HepG2 (cell line): ENCODE results near the gene PRKCZ. TPM values are rescaled to one million over a fixed set of nuclear protein-coding genes. Genes with fewer than 3 reads are reported as not detected.
A peak's percentile ranks its signal among the peaks of the same experiment; 100 is the strongest.

Experiments
- ATAC-seq: fragments of 200-7000 bp; cut with Tn5 transposase; 3 replicates; pipeline ENCODE4 v1.9.1; 2020; ENCODE audit warnings: mild to moderate bottlenecking, moderate library complexity
- BruUV-seq: library from RNA; stranded (reverse); fragments of 400-500 nt; replicated peaks from 2 replicates; lab custom pipeline; 2021; lab: Mats Ljungman, UMichigan
- CTCF ChIA-PET: fragments of 300-600 bp; formaldehyde crosslinking; extraction: SDS; loops from one replicate; lab custom pipeline; 2021; ENCODE audit warnings: low total read pairs, inconsistent platforms, low intra/inter-chr PET ratio; lab: Yijun Ruan, JAX
- POLR2A ChIA-PET: fragments of 350-600 bp; sonication (Branson Sonifier 250); formaldehyde crosslinking; loops from one replicate; lab custom pipeline; 2020; ENCODE audit warnings: antibody characterized with exemption, inconsistent platforms; lab: Yijun Ruan, JAX
- DNase-seq: peaks from one replicate; pipeline ENCODE4 v3.0.0-alpha.2; 2015; ENCODE audit warnings: low spot score
- FAIRE-seq: peaks from 3 replicates; lab custom pipeline; 2011; peaks lifted over from hg19 to GRCh38; lab: Jason Lieb, UNC
- H2AFZ ChIP-seq: one replicate; pipeline ENCODE4 v1.6.1; 2011; ENCODE audit warnings: low read length, inconsistent platforms
- H3K27ac ChIP-seq: fragments of 300-600 bp; 3 replicates; pipeline ENCODE4 v1.8.0; 2011; ENCODE audit warnings: mixed run types, mild to moderate bottlenecking, mixed read lengths, low read length, inconsistent platforms; ENCODE audit not compliant: insufficient read depth; ENCODE audit errors: extremely low read length
- H3K27me3 ChIP-seq, 2 experiments: fragments of 200-600 bp in 1 of 2; 2 replicates in 1 of 2; 3 replicates in 1 of 2; pipeline versions ENCODE4 v1.6.0 to v1.8.0; 2011; ENCODE audit warnings: low read length in 2 of 2, mild to moderate bottlenecking in 2 of 2, moderate library complexity in 2 of 2, inconsistent platforms in 1 of 2; ENCODE audit not compliant: insufficient read depth in 2 of 2, control insufficient read depth in 1 of 2
- H3K36me3 ChIP-seq, 2 experiments: fragments of 200-600 bp in 1 of 2; replicated peaks in 1 of 2; 2 replicates in 1 of 2; 3 replicates in 1 of 2; pipeline versions ENCODE4 v1.5.1 to v1.8.0; 2011; ENCODE audit warnings: low read length in 2 of 2, inconsistent platforms in 1 of 2; ENCODE audit not compliant: insufficient read depth in 2 of 2, control insufficient read depth in 1 of 2
- H3K4me1 ChIP-seq: 2 replicates; pipeline ENCODE4 v1.5.1; 2012; ENCODE audit warnings: low read length, inconsistent platforms; ENCODE audit not compliant: insufficient read depth
- H3K4me2 ChIP-seq: 2 replicates; pipeline ENCODE4 v1.6.0; 2011; ENCODE audit warnings: low read depth, low read length, inconsistent platforms
- H3K4me3 ChIP-seq, 3 experiments: fragments of 200-600 bp in 1 of 3; sonication (generic), shearing (Covaris generic) in 1 of 3; replicated peaks in 1 of 3; 2 replicates each; pipeline ENCODE4 v1.5.1; 2011 to 2016; ENCODE audit warnings: low read length in 3 of 3, inconsistent platforms in 2 of 3, low read depth in 2 of 3, mild to moderate bottlenecking in 2 of 3, control low read depth in 1 of 3, mixed read lengths in 1 of 3; ENCODE audit not compliant: insufficient read depth in 1 of 3
- H3K79me2 ChIP-seq: one replicate; pipeline ENCODE4 v1.6.1; 2011; ENCODE audit warnings: low read length, inconsistent platforms; ENCODE audit not compliant: insufficient read depth
- H3K9ac ChIP-seq: 2 replicates; pipeline ENCODE4 v1.6.0; 2011; ENCODE audit warnings: mild to moderate bottlenecking, low read depth, low read length, inconsistent platforms; ENCODE audit not compliant: insufficient read depth
- H3K9me3 ChIP-seq: 2 replicates; pipeline ENCODE4 v1.5.1; 2012; ENCODE audit warnings: mild to moderate bottlenecking, low read length
- H4K20me1 ChIP-seq: 2 replicates; pipeline ENCODE4 v1.6.0; 2011; ENCODE audit warnings: inconsistent platforms, mild to moderate bottlenecking, low read length, moderate library complexity; ENCODE audit not compliant: insufficient read depth
- AGO1 ChIP-seq: fragments of 200-400 bp; formaldehyde crosslinking; IDR thresholded peaks from 2 replicates; pipeline ENCODE4 v1.6.1; 2017; ENCODE audit warnings: mild to moderate bottlenecking, low read depth, low read length, moderate library complexity; ENCODE audit not compliant: poor library complexity, severe bottlenecking
- ATF7-NPFF ChIP-seq: sonication (generic); formaldehyde crosslinking; IDR thresholded peaks from 2 replicates; pipeline ENCODE4 v1.8.1; 2023; ENCODE audit warnings: mild to moderate bottlenecking, low read depth, missing genetic modification reagents, moderate library complexity
- BHLHE40 ChIP-seq: IDR thresholded peaks from 2 replicates; pipeline ENCODE4 v1.6.1; 2011; ENCODE audit warnings: low read length, improper control_type of control experiment
- GPN1 ChIP-seq: sonication (generic); formaldehyde crosslinking; IDR thresholded peaks from 2 replicates; pipeline ENCODE4 v1.5.1; 2020; ENCODE audit warnings: missing genetic modification reagents, borderline replicate concordance
- NRL ChIP-seq: sonication (generic); formaldehyde crosslinking; IDR thresholded peaks from 2 replicates; pipeline ENCODE4 v1.5.0; 2020; ENCODE audit warnings: missing genetic modification reagents, mild to moderate bottlenecking, moderate library complexity, borderline replicate concordance
- PHB2 ChIP-seq: fragments of 450-650 bp; IDR thresholded peaks from 2 replicates; pipeline ENCODE4 v1.6.1; 2018; ENCODE audit not compliant: partially characterized antibody
- TBX2 ChIP-seq: sonication (generic); formaldehyde crosslinking; IDR thresholded peaks from 2 replicates; pipeline ENCODE4 v1.5.0; 2020; ENCODE audit warnings: missing genetic modification reagents, mild to moderate bottlenecking, borderline replicate concordance
- TEAD3 ChIP-seq: optimal IDR thresholded peaks from 2 replicates; pipeline ENCODE3; 2016; ENCODE audit warnings: borderline replicate concordance
- UBTF ChIP-seq: sonication (generic); formaldehyde crosslinking; IDR thresholded peaks from 2 replicates; pipeline ENCODE4 v1.4.0; 2020; ENCODE audit warnings: mild to moderate bottlenecking, missing genetic modification reagents
- ZBTB33 ChIP-seq: sonication (generic); formaldehyde crosslinking; IDR thresholded peaks from 2 replicates; pipeline ENCODE4 v1.4.0; 2020; ENCODE audit warnings: missing genetic modification reagents
- ZBTB44 ChIP-seq: sonication (generic); formaldehyde crosslinking; IDR thresholded peaks from 2 replicates; pipeline ENCODE4 v1.4.0; 2020; ENCODE audit warnings: missing genetic modification reagents
- ZNF513 ChIP-seq: sonication (generic); formaldehyde crosslinking; conservative IDR thresholded peaks from 2 replicates; pipeline ENCODE4 v1.5.0; 2020; ENCODE audit warnings: missing genetic modification reagents
- ZZZ3 ChIP-seq: sonication (generic); formaldehyde crosslinking; IDR thresholded peaks from 2 replicates; pipeline ENCODE4 v1.4.0; 2020; ENCODE audit warnings: missing genetic modification reagents, mild to moderate bottlenecking, borderline replicate concordance
- WGBS: methylation state at CpG from one replicate; pipeline ENCODE4 v1.1.6; 2017; ENCODE audit warnings: low lambda C conversion rate; 5-methylcytosine and 5-hydroxymethylcytosine counted together
- in situ Hi-C: cut with HindIII; loops from 2 replicates; pipeline ENCODE4 v1.10.0; 2017; ENCODE audit warnings: low pct_unique_long_range_greater_than_20kb; ENCODE audit not compliant: extremely low pct_ligation_motif_present
- intact Hi-C: fragments of 100-400 bp; cut with micrococcal nuclease; formaldehyde crosslinking; loops from one replicate; pipeline ENCODE4 v1.10.0; 2022; ENCODE audit not compliant: unreplicated experiment
- polyA plus RNA-seq, 8 experiments: library from polyadenylated mRNA; depleted of rRNA in 3 of 8; stranded (reverse) in 7 of 8; unstranded in 1 of 8; fragments of >200 nt; fragmentation: Illumina TruSeq in 4 of 8; extraction: Trizol in 4 of 8; gene quantifications; 2 replicates each; pipeline versions ENCODE4 v1.2.1 to v1.2.3, GENCODE V29; 2011 to 2016; ENCODE audit warnings: low read depth in 4 of 8, missing spikeins in 1 of 8, mixed read lengths in 1 of 8; ENCODE audit not compliant: insufficient read depth in 1 of 8
- total RNA-seq, 5 experiments: library from RNA; depleted of rRNA; stranded (reverse); fragments of >200 nt; fragmentation: Illumina TruSeq; extraction: Trizol; gene quantifications; 2 replicates each; pipeline ENCODE4 v1.2.3, GENCODE V29; 2016; ENCODE audit warnings: low read depth in 1 of 5

The PRKCZ gene
- total and polyA plus RNA-seq, 2 of the 13 experiments (the other 11 are each of a cell fraction or from before 2014, with no cell fraction given), result 34.7 to 85.2 TPM

GRCh38 chr1:2135441-2135841, 85.2 kb downstream of the PRKCZ start (continued):
- TF ChIP-seq AGO1 (peak; percentile 21), PHB2 (no peak), TEAD3 (CRISPR knock-in tag) (peak; percentile 92)
- TF ChIP-seq, all 625 proteins: peak for 28

- Histone ChIP-seq H3K27me3 (no peaks in the 10 kb centered on the region), H3K4me3 (peak overlapping the region; percentile 61 to 77 (median 62)), H3K9ac (peak overlapping the region; percentile 89), H3K4me1 (peaks cover 82% of the 10 kb centered on the region), H3K27ac (peak overlapping the region; percentile 96), H3K9me3 (no peaks in the 10 kb centered on the region), H3K4me2 (peak overlapping the region; percentile 94), H3K36me3 (peaks cover 0 to 9% of the 10 kb centered on the region in 2 experiments; a peak in 2 of 5 replicates), H4K20me1 (no peaks in the 10 kb centered on the region), H2AFZ (no peak overlapping the region), H3K79me2 (peaks cover 20% of the 10 kb centered on the region)
- 77% methylated on average over 10 of the region's 10 CpGs for WGBS
- intact Hi-C loops (no loop called here), in situ Hi-C loops (loop anchor here (5.0 kb wide), 1 partner anchor 34 kb away; no protein-coding TSS in a partner anchor)
- DNase-seq, result no peak
- FAIRE-seq, result no peak
- ATAC-seq, result no peak
- ChIA-PET POLR2A (interaction anchor here (1.2 kb wide), 1 partner anchor 31 kb away, joined by 5 read pairs; no protein-coding TSS in a partner anchor), CTCF (no interaction called here)
- BruUV-seq, result no TSS peak
- TF ChIP-seq NRL (CRISPR knock-in tag) (0 out of 2 replicates have a peak, but pooled peaks have one; percentile 24), ZBTB33 (peak; percentile 8; the same call in 1 of the 2 replicates), ATF7-NPFF (CRISPR knock-in tag) (no peak), ZNF513 (CRISPR knock-in tag) (no peak), UBTF (CRISPR knock-in tag) (no peak), BHLHE40 (no peak), ZBTB44 (CRISPR knock-in tag) (no peak), ZZZ3 (CRISPR knock-in tag) (no peak), TBX2 (CRISPR knock-in tag) (no peak), GPN1 (CRISPR knock-in tag) (no peak)
These were observed 85.7 kb downstream of the PRKCZ start for GRCh38 chr1:2135941-2136340.
